Measurements from ENCODE around the gene EREG.
A peak's percentile ranks its signal among the peaks of the same experiment; 100 is the strongest.
"Not testable (repeated sequence)": the region's sequence is repeated elsewhere in the genome, so short reads cannot be mapped to it uniquely, and the experiment has no call there.

Gene EREG

DNA sequence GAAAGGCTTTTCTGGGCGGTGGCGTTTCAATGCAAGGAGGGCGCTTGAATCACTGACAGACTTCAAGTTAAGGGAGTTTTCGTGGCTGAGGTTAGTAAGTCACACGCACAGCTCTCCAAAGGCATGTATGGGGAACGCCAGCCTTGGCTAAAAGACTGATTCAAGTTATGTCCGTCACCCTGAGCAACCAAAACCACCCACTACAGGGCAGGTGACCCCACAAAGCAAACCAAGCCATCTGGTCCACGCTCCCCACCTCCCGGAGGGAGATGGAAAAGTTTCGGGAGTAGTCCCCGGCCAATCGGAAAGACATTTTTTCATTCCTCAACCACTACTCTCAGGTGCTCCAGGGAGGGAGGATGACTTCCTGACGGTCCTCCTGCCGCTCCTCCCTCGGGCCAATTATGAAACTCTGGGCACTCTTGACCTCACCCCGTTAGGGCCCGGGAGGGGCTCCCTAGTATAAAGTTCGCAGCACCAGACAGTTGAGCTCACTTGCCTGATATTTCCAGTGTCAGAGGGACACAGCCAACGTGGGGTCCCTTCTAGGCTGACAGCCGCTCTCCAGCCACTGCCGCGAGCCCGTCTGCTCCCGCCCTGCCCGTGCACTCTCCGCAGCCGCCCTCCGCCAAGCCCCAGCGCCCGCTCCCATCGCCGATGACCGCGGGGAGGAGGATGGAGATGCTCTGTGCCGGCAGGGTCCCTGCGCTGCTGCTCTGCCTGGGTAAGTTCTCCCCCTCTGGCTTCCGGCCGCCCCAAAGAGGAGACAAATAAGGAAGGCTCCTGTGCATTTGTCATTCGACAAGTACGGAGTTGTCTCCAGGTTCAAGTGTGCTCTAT is at the start of gene EREG:
TSS of gene EREG (plus strand) at position 494 of the 840 bp plus-strand sequence. CDS start at position 658, 164 bp downstream.
- no peak for DNase-seq

GRCh38 chr4:74315376-74315775 is 49.6 kb upstream of the EREG start:
- DNase-seq, result no peak

- DNase-seq, result no peak
These were observed 48.5 kb upstream of the EREG start for GRCh38 chr4:74316397-74316796.

DNA sequence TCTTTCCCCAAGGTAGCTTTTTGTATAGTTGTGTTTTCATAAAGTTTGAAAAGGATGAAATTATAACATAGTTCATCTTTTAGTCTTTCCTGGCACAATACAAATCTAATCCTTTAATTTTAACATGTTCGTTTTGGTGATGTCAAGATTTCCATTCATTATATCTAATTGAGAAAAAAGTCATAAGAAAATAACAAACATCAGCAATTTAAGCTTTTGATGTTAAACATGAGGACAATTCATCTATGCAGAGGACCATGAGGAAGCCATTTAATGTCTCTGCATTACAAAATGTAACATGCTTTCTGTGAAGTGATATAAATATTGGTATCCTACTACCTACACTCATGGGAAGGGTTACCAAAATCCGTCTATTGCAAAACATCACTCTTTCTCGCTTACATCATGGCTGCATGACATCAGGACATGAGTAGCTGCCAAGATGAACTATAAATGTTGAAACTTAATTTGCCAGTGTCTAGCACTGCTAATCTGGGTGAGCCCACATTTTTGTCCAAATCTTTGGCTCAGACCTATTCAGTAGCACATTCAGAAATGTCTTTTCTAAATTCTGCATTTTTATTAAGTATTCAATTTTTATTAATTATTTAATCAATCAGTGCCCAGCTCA is 47.2 kb upstream of the EREG start:
- DNase-seq, result no peak

GRCh38 chr4:74318276-74318675 is 46.7 kb upstream of the EREG start:
- DNase-seq, result no peak

- no peak for DNase-seq
These were observed 45.5 kb upstream of the EREG start for GRCh38 chr4:74319470-74319869.

GRCh38 chr4:74320559-74321118 is 44.3 kb upstream of the EREG start:
- peak; percentile 16 for DNase-seq

GRCh38 chr4:74322301-74322700 is 42.6 kb upstream of the EREG start:
- DNase-seq, result no peak

DNA sequence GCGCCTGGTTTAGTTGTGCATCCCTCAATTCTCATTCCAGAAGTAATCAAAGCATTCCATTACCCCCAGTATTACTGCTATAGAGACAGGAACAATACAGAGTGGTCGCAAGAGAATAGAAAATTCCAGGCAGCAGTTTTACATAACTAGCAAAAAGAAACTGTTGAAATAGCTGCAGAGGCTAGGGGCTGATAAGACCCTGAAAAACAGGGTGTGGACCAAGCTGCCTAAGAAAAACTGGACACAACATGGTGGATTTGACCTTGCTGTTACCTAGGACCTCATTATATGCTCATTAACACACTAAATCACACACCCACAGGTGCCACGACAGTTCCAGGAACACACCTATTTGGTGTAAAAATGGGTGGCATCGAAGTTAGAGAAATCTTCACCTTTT is 41.3 kb upstream of the EREG start:
- DNase-seq, result no peak

- DNase-seq, result no peak
These were observed 40.7 kb upstream of the EREG start for GRCh38 chr4:74324262-74324661.

GRCh38 chr4:74325886-74326285 is 39.1 kb upstream of the EREG start:
- DNase-seq, result no peak

DNA sequence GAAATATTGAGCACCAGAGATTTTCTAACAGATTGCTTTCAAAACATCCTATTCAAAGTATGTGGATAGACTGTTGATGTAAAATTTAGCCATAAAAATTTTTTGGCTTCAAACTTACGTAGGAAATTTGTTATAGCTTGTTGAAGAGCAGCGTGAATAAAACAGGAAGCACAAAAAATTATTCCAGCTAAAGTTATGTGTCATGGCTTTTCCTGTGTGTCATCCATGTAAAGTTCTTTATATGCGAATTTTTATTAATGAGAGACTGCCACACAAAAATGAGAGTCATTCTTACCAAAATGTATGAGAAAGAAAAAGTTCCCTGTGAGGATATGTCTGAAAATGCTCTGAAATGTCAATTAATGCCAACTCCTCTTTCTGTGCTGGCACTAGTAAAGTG is 37.2 kb upstream of the EREG start:
- DNase-seq, result no peak

DNA sequence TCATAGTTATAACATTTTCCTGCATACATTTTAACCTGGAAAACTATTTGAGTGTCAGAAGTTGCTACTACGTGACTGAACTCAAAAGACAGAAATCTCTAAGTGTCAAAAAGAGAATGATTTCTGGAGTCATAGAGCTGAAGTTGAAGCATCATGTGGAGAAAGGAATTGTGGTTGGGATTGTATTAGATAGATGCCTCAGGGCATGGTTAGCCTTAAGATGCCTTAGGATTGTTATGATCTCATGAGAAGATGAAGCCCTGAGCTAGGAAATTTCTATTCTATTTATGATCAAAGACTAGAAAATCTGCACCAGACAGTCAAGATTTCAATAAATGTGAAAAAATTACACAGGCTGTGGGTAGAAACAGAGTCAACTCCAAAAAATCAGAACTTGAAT is 36.4 kb upstream of the EREG start:
- DNase-seq, result no peak

- no peak for DNase-seq
These were observed 35.6 kb upstream of the EREG start for GRCh38 chr4:74329307-74329706.

- no peak for DNase-seq
These were observed 34.6 kb upstream of the EREG start for GRCh38 chr4:74330295-74330750.

DNA sequence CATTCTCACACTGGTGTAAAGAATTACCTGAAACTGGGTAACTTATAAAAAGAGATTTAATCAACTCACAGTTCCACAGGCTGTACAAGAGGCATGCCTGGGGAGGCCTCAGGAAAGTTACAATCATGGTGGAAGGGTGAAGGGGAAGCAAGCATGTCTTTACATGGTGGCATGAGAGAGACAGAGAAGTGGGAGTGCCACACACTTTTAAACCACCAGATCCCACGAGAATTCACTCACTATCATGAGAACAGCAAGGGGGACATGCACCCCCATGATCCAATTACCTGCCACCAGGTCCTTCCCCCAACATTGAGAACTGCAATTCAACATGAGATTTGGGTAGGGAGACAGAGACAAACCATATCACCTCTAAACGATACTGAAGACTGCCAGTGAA is 33.7 kb upstream of the EREG start:
- no peak for DNase-seq

GRCh38 chr4:74331944-74332343 is 33.0 kb upstream of the EREG start:
- DNase-seq, result no peak

DNA sequence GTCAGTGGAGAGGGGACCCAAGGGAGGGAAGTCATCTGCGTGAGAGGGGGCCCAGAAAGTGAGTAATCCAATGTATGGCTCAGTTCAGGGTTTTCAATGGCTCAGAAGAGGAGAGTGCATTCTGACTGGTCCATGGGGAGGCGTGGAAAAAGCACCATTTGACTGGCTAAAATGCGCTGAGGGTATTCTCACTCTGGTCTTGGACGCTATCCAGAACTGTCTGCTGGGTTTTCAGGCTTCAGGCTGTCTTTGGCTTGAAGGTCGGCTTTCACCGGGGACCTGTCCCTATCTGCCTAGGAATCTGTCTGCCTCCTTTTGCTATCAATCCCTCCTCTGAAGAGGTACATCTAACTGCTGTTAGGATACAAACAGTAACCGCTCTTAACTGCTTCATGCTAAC is 30.3 kb upstream of the EREG start:
- DNase-seq, result no peak

GRCh38 chr4:74335341-74336021 is 29.5 kb upstream of the EREG start:
- no peak for DNase-seq

DNA sequence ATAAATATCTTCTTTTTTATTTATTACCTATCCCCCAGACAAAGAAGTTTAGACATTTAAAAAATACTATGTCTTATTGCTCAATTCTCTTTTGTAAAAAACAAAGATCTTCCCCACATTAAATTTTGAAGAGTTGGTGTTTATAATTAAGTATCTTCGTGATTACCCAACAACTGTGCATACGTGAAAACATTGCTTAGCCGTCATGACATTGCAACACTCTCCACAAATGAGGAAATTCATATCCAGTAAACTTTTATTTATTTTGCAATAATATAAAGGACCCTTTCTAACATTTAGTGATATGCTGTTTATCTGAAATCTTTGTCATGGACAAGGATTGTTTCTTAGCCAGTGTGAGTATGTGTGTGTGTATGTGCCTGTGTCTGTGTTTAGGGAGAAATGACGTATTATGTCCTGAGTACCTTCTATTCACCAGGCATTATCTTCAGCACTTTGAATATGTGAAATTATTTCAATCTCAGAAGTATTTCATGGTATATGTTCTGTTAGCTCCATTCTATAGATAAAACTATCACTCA is 26.1 kb upstream of the EREG start:
- DNase-seq, result no peak

GRCh38 chr4:74339501-74339900 is 25.4 kb upstream of the EREG start:
- DNase-seq, result no peak

DNA sequence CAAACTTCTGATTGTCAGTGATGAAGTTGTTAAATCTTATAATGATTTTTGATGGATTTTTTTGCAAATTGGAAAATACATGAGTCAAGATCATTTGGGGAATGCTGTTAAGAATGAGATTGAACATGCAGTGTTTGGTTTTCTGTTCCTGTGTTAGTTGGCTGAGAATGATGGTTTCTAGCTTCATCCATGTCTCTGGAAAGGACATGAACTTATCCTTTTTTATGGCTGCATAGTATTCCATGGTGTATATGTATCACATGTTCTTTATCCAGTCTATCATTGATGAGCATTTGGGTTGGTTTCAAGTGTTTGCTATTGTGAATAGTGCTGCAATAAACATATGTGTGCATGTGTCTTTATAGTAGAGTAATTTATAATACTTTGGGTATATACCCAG is 24.5 kb upstream of the EREG start:
- DNase-seq, result not testable (repeated sequence)

DNA sequence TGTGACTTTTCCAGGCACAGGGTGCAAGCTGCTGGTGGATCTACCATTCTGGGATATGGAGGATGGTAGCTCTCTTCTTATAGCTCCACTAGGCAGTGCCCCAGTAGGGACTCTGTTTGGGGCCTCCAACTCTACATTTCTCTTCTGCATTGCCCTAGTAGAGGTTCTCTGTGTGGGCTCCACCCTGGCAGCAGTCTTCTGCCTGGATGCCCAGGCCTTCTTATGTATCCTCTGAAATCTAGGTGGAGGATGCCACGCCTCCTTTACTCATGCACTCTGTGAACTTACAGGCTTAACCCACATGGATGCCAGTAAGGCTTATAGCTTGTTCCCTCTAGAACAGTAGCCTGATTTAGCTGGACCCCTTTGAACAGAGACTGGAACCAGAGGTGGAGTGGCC is 20.9 kb upstream of the EREG start:
- DNase-seq, result no peak
